HG02642 (cell line): Measurements from ENCODE around the gene EFCAB12.
A peak's percentile ranks its signal among the peaks of the same experiment; 100 is the strongest.
"Not testable (repeated sequence)": the region's sequence is repeated elsewhere in the genome, so short reads cannot be mapped to it uniquely, and the experiment has no call there.

Experiments used
- ATAC-seq: cut with Tn5 transposase; IDR thresholded peaks from one replicate; pipeline ENCODE4 v1.9.1; 2021; ENCODE audit warnings: mild to moderate bottlenecking; ENCODE audit not compliant: unreplicated experiment, poor library complexity

Gene EFCAB12

DNA sequence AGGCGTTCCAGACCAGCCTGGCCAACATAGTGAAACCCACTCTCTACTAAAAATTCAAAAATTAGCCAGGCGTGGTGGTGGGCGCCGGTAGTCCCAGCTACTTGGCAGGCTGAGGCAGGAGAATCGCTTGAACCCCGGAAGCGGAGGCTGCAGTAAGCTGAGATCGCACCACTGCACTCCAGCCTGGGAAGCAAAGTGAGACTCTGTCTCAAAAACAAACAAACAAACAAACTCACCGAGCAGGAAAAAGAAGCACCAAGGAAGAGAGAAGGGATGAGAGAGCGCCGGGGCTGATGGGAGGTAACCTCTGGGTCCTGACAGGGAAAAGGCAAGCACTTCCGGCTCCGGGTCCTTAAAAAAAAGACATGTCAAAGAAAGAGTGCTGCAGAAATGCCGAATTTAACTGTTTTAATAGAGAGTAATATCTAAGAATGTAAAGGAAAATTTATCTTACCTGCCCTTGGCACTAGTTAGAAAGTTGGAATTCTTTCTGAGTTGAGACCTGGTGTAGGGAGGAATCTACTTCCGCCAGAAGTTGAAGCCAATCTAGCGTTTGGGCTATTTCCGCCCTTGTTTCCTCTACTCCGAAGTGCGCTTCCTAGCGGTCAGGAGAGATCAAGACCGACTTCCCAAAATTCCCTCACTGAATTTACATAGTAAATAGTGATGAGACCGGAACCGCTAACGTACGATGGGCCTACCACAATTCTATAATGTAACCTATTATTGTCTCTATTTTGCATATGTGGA, 29.1 kb downstream of the EFCAB12 start:
- peak; percentile 76 for ATAC-seq

DNA sequence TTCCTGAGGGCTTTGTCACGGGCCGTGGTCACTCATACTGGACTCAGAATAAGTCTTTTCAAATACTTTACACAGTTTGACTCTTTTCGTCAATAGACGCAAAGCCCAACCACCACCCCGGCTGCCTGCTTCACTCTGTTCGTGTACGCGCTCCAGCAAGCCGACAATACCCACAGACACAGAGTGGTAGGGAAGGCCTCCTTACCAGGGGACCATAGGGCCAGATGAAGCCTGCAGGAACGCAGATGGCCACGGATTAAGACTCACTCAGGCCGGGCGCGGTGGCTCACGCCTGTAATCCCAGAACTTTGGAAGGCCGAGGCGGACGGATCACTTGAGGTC, 29.7 kb downstream of the EFCAB12 start:
- ATAC-seq: peak; percentile 16

DNA sequence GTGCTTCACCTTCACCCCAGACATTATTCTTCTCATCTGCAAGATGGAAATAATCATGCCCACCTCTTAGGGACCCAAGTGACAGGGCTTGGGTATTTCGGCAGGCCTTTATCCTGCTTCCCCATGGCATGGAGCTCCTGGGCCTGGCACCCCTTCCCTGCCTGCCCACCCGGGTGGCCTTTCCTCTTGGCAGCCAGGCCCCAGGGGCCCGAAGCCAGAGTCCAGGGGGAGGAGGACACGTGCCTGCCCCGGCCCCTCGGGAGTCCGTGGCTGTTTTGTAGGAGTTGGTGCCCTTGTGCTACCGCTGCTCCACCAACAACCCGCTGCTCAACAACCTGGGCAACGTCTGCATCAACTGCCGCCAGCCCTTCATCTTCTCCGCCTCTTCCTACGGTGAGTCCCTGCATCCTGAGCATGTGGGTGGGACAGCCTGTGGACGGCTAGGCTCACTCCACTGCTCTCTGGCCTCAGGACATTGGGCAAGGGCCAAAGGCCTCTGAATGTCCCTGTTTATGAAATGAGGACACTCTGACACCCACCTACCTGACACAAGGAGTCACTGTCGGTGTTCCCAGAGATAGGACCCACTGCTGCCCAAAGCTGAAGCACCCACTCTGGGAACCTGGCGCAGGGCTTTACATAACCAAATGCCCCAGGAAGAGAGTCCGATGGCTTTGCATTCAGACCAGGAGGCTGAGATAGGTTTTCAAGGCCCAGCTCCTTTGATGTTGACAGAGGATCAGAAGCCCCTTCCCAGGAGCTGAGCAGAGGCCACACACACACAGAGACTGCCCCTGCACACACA, 34.5 kb downstream of the EFCAB12 start:
- ATAC-seq: not testable (repeated sequence)

DNA sequence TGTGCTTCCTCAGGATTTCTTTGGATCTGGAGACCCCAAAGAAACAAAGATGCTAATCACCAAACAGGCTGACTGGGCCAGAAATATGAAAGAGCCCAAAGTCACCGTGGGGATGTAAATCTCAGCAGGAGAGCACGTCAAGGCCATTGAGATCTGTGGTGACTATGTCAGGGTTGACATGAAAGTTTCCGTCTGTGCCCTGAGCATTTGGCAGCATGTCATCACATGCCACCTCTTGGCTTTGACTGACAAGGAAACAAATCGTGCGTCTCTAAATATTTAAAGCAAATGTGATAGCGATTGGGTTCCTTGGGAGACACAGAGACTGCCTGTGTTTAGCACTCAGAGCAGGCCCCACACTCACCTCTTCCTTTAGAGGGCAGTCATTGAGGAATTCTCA, 35.2 kb downstream of the EFCAB12 start:
- ATAC-seq: no peak

DNA sequence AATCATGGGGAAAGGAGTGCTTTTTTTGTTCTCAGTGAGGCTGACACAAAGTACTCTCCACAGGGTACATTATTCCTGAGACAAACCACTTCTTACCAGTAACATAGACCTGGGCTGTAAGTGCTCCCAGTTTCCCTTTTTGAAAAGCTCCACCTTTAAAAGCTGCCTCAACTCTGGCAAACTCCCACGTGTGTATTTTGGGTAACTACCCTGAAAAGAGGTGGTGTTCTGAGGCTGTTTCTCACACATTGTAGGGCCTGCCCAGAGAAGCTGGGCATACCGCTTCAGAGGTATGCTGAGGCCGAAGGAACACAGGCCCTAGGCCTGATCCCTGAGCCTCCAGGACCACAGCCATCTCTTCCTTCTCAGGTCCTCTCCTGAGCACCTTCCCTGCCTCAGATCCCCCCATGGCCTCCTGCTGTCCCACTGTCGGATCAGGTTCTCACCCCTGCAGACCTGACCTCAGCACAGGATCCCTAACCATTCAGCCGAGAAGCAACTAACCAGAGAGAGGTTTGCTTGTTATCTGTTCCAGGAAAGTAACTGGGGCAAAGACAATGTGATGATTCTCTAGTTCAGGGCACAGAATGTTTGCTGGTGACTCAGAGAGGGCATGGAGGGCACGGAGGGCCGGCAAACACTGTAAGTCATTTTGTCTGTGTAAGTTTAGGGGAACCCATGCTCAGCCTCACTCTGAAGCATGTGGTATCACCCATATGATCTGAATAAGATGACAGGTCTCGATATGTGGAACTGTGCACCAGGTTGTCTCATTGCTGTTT, 36.1 kb downstream of the EFCAB12 start:
- not testable (repeated sequence) for ATAC-seq

DNA sequence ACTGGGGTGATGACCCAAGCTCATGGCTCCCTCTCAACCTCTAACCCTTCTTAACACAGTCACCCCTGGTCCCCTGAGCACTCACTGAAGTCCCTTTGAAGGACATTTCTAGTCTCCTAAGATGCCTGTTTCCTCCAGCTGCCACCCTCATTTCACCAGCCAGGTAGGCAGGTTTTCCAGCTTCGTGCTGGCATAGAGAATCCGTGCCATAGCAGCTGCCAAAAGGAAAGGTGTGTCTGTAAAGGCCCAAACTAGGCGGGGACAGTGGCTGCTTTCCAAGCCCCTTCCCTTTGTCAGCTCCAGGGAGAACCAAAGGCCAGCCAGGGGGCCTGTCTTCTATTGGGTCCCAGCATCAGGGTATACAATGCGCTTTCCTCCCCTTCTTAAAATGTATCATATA, 36.9 kb downstream of the EFCAB12 start:
- ATAC-seq: not testable (repeated sequence)

DNA sequence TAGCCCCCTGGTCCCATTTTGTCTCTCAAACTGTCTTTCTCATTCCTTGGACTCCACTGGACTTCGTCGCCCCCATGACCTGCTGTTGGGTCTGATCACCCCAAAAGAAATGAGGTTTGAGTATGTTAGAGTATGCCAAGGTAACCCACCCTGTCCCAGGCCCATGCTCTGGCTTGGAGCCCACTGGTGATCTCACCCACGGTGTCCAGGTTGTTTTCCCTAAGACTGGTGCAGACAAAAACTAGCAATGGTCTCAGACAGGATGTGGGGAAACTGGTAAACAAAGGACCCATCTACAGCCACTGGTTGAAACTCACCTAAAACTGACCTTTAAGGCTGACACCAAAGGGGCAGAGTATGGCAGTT, 38.9 kb downstream of the EFCAB12 start:
- ATAC-seq: no peak

DNA sequence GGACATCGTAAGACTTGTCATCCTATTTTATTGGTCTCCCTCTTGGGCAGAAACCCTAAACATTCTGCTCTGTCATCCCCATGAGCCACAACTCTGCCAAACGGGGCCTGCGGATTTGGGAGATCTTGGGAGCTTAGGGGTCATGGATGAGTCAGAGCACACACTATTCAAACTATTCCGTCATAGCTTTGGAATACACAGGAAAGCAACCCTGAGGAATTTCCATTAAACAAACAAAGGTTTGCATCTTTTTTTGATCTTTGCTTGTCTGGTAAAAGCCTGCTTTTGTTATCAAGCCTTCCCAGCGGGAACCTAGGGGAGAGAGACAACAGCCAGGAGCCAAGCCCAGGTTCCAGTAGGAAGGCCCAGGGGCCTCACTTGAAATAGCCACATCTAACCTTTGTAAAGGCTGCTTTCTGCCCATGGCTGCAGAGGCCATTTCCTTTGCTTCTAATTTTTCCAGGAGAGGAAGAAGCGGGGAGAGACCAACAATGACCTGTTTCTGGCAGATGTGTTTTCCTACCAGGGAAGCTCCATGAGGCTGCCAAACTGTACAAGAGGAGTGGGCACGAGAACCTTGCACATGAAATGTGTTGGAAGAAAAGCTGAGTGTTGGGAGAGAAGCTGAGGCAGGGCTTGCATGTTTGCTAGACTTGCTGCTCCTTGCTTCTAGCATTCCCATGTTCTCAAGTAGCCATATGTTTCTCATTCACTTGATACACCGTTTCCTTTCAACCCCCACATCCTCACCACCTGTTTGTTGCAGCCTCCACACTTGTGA, 39.5 kb downstream of the EFCAB12 start:
- ATAC-seq: not testable (repeated sequence)

DNA sequence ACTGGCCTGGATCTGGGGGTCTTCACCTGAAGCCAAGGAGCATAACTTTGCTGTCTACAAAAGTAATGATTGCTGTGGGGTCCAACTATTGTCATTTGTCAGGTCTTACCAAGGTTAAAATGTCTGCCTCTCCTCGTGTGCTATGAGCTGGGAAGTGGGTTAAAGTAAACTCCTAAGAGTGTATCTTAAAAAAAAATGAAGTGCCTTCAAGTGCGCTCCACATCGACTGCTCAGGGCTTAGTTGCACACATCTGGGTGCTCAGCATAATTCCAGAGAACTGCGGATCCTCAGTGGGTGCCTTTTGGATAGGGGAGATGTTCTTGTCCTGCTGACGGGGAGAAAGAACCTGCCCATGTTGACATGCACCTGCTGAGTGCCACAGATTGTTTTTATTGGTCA, 40.9 kb downstream of the EFCAB12 start:
- no peak for ATAC-seq

DNA sequence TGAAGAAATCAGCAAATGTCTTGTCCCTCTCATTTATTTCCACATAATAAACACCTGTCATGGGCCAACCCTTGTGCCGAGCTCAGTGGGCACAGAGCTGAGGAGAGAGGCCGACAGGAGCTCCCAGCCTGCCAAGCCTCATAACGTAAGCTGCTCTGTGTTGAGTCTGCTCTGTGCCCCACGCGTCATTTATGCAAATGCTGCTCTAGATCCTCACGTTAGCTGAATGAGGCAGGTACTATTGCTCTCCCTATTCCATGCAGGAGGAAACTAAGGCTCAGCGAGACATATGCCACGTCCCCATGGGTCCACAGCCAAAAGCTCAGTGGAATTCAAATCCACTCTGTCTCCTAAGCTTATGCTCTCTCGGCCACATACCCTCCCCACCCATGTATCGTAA, 41.5 kb downstream of the EFCAB12 start:
- ATAC-seq: no peak

DNA sequence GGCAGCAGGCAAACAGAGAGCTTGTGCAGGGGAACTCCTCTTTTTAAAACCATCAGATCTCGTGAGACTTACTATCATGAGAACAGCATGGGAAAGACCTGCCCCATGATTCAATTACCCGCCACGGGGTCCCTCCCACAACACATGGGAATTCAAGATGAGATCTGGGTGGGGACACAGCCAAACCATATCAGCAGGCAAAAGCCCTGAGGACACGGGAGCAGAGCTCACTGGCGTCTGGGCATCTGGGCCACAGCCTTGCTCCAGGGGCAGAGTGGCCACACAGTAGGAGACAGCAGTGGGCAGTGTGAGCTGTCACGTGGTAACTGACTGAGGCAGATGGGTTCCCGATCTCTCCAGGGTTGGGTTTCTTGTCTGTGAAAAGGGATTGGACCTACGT, 42.9 kb downstream of the EFCAB12 start:
- not testable (repeated sequence) for ATAC-seq

DNA sequence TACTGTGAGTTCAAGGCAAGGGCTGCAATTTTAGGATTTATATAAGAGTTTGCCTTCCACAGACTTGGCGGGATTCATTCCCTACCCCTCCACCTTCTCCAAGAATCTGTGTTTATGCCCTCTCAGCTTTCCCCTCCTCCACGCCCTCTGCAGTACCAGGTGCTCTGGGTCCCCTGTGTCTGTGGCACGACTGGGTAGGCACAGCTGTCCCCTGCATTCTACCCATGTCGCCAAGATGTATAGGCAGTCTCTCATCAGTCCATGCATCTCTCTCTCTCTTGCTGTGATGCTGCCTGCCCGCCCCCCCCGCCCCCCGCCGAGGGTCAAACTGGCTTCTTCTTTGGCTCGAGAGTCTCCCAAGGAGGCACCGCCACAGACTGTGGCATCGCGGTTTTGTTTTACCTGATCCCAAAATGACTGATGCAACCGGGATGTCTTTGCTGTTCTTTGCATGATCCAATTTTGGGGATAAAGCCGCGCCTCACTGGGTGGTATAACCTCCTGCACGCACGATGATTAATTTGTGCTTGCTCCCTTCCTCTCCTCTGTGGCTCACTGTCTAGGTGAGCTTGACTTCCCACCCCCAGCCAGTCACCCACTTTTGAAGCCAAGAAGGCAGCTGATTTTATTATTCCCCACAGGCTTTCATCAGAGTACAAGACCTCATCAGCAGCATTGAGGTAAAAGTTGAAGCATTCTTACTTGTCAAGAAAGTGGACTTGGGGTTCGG, 43.7 kb downstream of the EFCAB12 start:
- ATAC-seq: no peak

DNA sequence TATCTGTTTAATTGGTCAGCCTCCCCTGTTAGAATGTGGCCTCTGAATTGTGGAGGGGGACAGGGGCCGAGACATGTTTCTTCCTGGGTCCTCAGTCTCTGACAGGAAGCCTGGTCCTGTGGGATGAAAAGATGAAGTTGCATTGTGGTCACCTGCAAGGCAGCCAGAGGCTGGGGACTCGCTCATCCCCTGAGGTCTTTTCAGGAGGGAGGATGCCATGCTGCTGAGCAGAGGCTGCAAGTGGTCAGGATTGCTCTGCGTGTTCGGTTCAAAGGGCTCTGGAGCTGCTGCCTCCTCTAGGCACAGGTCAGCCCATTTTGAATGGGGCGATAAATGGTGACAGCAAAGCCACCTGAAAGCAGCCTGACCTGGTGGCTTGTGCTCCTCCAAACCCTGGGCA, 44.3 kb downstream of the EFCAB12 start:
- not testable (repeated sequence) for ATAC-seq

DNA sequence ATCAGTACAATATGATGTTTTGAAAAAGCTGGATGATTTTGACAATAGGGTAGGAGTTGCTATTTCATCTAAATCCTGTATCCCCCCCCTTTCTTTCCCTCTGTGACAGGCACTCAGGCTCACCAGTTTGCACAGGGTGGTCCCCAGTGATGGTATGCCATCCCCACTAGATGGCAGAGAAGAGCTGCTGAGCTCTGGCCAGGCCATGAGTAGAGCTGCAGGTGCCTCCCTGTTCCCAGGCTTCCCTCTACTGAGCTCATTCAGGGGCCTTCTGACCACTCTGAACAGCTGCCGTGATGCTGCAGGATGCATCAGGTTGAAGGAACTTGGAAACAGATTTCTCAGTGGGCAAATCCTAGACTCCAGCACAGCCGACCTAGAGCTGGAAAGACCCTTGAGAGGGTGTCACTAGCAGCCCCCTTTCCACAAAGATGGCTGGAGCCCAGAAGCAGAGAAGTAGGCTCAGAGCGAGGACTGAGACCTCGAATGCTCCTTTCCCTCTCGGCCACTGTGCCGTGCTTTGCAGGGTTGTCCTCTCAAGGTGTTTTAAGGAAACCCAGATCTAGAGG, 45.1 kb downstream of the EFCAB12 start:
- ATAC-seq: peak; percentile 79

DNA sequence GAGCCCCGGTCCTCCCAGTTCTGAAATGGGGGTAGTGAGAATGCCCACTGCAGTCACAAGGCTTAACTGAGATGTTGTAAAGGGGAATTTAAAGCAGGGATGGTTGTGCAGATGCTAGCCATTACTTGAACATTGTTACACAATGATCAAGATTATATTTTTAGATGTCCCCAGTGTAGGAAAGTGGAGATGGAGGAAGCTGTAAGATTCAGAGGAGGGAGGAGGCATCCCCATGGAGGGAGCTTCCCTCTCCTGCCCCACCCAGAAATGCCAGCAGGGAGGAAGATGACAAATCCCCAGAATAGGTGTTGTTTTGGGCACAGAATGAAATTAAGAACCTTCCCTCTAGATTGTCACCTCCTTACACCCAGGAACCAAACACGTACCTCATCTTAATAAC, 46.1 kb downstream of the EFCAB12 start:
- no peak for ATAC-seq

DNA sequence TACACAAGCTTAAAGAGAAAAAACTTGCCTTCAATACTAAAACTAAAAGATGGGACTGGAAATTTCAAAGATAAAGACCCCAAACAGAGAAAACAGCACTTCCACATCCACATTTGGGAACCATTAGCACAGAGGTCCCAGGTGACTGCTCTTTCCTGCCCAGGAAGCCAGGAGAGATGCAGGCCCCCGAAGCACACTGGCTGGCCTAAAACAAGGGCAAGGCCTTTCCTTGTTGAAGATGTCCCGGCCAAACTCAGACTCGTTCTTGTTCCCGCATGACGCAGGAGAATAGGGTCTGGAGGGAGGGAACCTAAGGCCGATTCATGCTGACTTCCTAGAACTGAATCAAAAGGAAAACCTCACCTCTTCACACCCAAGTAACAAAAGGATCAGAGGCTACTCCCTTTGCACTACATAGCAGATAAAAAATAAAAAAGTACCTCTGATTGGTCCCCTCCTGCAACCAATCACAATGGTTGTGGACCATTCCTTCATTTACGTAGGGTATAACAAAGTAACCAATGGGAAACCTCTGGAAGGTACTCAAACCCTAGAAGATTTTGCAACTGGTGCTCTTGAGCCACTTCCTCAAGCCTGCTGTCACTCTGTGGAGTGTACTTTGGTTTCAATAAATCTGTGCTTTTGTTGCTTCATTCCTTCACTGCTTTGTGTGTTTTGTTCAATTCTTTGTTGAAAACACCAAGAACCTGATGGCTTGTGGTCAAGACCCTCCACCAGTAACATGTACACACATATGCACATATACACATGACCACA, 48.7 kb downstream of the EFCAB12 start:
- ATAC-seq: no peak

DNA sequence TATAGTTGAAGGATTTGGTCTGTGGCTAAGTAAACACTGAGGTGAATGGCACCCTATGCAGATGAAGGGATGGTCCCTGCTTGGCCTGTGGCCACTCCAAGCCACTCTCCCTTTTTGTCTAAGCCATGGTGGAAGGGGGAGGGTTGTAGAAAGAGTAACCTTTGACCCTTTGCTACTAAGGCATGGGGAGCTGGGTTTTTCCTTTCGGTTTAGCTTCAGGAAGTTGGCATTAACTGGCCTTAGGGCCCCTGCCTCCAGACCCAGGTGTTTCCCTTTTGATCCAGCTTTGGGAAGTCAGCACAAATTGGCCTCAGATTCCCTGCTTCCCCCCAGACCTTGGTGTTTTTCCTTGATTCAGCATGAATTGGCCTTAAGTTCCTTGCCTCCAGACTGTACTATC, 49.5 kb downstream of the EFCAB12 start:
- ATAC-seq: no peak

DNA sequence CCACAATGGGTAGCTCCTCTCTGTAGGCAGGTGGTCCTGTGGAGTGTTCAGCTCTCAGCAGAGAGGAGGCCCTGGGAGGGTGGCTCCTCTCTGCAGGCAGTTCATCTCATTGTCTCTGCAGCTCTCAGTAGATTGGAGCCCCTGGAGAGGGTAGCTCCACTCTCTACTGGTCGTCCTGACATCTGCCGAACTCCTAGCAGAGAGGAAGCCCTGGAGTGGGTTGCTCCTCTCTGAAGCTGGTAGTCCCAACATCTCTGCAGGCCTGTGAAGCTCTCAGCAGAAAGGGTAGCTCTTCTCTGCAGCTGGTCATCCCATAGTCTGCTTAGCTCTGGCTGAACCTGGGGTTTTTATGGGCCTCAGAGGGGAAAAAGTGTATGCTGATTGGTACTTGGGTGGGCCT, 50.8 kb downstream of the EFCAB12 start:
- no peak for ATAC-seq

DNA sequence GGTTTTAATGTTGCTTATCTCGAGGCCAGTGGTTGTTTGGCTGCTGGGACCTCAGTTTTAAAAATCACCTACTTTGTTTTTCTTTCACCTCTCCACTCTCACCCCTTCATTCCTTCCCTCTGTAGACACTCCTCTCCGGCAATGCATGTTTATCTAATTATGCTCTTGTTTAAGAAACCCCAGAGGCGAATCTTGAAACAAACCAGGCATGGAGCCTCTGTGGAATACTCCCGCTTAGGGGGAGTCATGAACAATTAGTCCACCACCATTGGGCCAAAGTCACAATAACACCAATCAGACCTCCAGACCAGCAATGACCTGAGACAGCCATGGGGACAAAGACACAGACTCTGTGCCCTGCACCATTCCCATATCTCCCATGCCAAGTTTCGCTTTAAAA, 53.3 kb downstream of the EFCAB12 start:
- ATAC-seq: no peak
